HCT116 (cell line): ENCODE results near the gene ATP8B4. TPM values are rescaled to one million over a fixed set of nuclear protein-coding genes. Genes with fewer than 3 reads are reported as not detected.

Experiments used
- ATAC-seq: fragments of 200-7000 bp; cut with Tn5 transposase; 2 replicates; pipeline ENCODE4 v1.9.1; 2020; ENCODE audit warnings: mild to moderate bottlenecking, moderate library complexity
- BruUV-seq: library from RNA; stranded (reverse); fragments of 400-500 nt; replicated peaks from 2 replicates; lab custom pipeline; 2021; lab: Mats Ljungman, UMichigan
- CTCF ChIA-PET: fragments of 300-600 bp; sonication (Branson Sonifier 250); formaldehyde crosslinking; loops from one replicate; lab custom pipeline; 2021; ENCODE audit warnings: antibody characterized with exemption; lab: Charles Lee
- POLR2A ChIA-PET: fragments of 300-600, 350-600 bp; sonication (Branson Sonifier 250); formaldehyde crosslinking; loops from one replicate; lab custom pipeline; 2021; ENCODE audit warnings: antibody characterized with exemption; lab: Charles Lee
- RAD21 ChIA-PET, 2 experiments: fragments of 300-600 bp; sonication (Branson Sonifier 250); formaldehyde crosslinking; loops; one replicate each; lab custom pipeline; 2023; ENCODE audit warnings: low total read pairs in 2 of 2; ENCODE audit not compliant: uncharacterized antibody in 2 of 2, unreplicated experiment in 2 of 2, low non-redundant PET in 1 of 2; lab: Charles Lee
- DNase-seq: peaks from one replicate; pipeline ENCODE4 v3.0.0-alpha.2; 2010; ENCODE audit warnings: low read depth, low spot score
- H2AFZ ChIP-seq: fragments of 200-600 bp; shearing (Covaris generic), sonication (generic); 2 replicates; pipeline ENCODE4 v1.6.1; 2017; ENCODE audit warnings: low read depth, mixed run types, mixed read lengths, antibody characterized with exemption, low read length; ENCODE audit not compliant: poor library complexity, severe bottlenecking
- H3K27ac ChIP-seq: 2 replicates; pipeline ENCODE4 v1.5.1; 2012; ENCODE audit warnings: low read depth, low read length
- H3K27me3 ChIP-seq: fragments of 200-600 bp; sonication (generic); 2 replicates; pipeline ENCODE4 v1.6.1; 2016; ENCODE audit warnings: mixed run types, low read length, mixed read lengths; ENCODE audit not compliant: insufficient read depth
- H3K36me3 ChIP-seq, 2 experiments: fragments of 200-500 bp in 1 of 2; fragments of 200-600 bp in 1 of 2; sonication (Bioruptor generic) in 1 of 2; sonication (generic) in 1 of 2; 2 replicates each; pipeline versions ENCODE4 v1.5.1 to v1.6.1; 2014 to 2016; ENCODE audit warnings: low read length in 2 of 2, inconsistent platforms in 1 of 2, mixed read lengths in 1 of 2, mixed run types in 1 of 2; ENCODE audit not compliant: insufficient read depth in 2 of 2, control insufficient read depth in 1 of 2
- H3K4me1 ChIP-seq, 2 experiments: fragments of 200-600 bp in 1 of 2; sonication (generic) in 1 of 2; 2 replicates each; pipeline versions ENCODE4 v1.5.1 to v1.6.1; 2012 to 2017; ENCODE audit warnings: low read length in 2 of 2, inconsistent platforms in 1 of 2, mild to moderate bottlenecking in 1 of 2, mixed read lengths in 1 of 2, mixed run types in 1 of 2, moderate library complexity in 1 of 2; ENCODE audit not compliant: insufficient read depth in 2 of 2, control insufficient read depth in 1 of 2
- H3K4me2 ChIP-seq: fragments of 200-600 bp; sonication (generic); 2 replicates; pipeline ENCODE4 v1.6.1; 2017; ENCODE audit warnings: mixed run types, low read length, mixed read lengths
- H3K4me3 ChIP-seq, 2 experiments: fragments of 200-600 bp in 1 of 2; sonication (generic) in 1 of 2; replicated peaks in 1 of 2; 2 replicates each; pipeline ENCODE4 v1.5.1; 2011 to 2016; ENCODE audit warnings: low read length in 2 of 2, control low read depth in 1 of 2, low read depth in 1 of 2, mild to moderate bottlenecking in 1 of 2, mixed read lengths in 1 of 2, mixed run types in 1 of 2
- H3K79me2 ChIP-seq: fragments of 200-600 bp; sonication (generic); 2 replicates; pipeline ENCODE4 v1.6.1; 2017; ENCODE audit warnings: mild to moderate bottlenecking, mixed run types, low read length, moderate library complexity, mixed read lengths; ENCODE audit not compliant: insufficient read depth
- H3K9ac ChIP-seq: fragments of 200-600 bp; sonication (generic); 2 replicates; pipeline ENCODE4 v1.6.1; 2016; ENCODE audit warnings: low read length, mixed read lengths
- H3K9me2 ChIP-seq: fragments of 200-600 bp; sonication (generic), shearing (Covaris generic); 2 replicates; pipeline ENCODE4 v1.6.1; 2017; ENCODE audit warnings: mixed run types, mild to moderate bottlenecking, moderate library complexity; ENCODE audit not compliant: insufficient read depth
- H3K9me3 ChIP-seq, 2 experiments: fragments of 200-500 bp in 1 of 2; fragments of 200-600 bp in 1 of 2; sonication (Bioruptor generic) in 1 of 2; sonication (generic) in 1 of 2; 2 replicates each; pipeline ENCODE4 v1.6.1; 2014 to 2017; ENCODE audit warnings: low read length in 2 of 2, mixed read lengths in 2 of 2, inconsistent platforms in 1 of 2, low read depth in 1 of 2, mild to moderate bottlenecking in 1 of 2, mixed run types in 1 of 2, moderate library complexity in 1 of 2; ENCODE audit not compliant: control insufficient read depth in 1 of 2, insufficient read depth in 1 of 2
- H4K20me1 ChIP-seq: fragments of 200-600 bp; sonication (generic), shearing (Covaris generic); 2 replicates; pipeline ENCODE4 v1.6.1; 2017; ENCODE audit warnings: mixed run types, mild to moderate bottlenecking, moderate library complexity; ENCODE audit not compliant: insufficient read depth
- CEBPB ChIP-seq: IDR thresholded peaks from 2 replicates; pipeline ENCODE4 v1.6.1; 2012; ENCODE audit warnings: low read depth
- CTCF ChIP-seq, 3 experiments: fragments of 200-600 bp in 1 of 3; sonication (generic) in 1 of 3; IDR thresholded peaks in 2 of 3; conservative IDR thresholded peaks in 1 of 3; 2 replicates each; pipeline ENCODE4 v1.5.1; 2012 to 2017; ENCODE audit warnings: low read depth in 2 of 3, low read length in 2 of 3, antibody characterized with exemption in 1 of 3, borderline replicate concordance in 1 of 3, control low read depth in 1 of 3, mild to moderate bottlenecking in 1 of 3, mixed read lengths in 1 of 3, mixed run types in 1 of 3, moderate library complexity in 1 of 3; ENCODE audit not compliant: insufficient read depth in 1 of 3
- EGR1 ChIP-seq: IDR thresholded peaks from 2 replicates; pipeline ENCODE4 v1.6.1; 2012; ENCODE audit warnings: low read depth
- EZH2 ChIP-seq: fragments of 200-600 bp; sonication (generic); IDR thresholded peaks from 2 replicates; pipeline ENCODE4 v1.6.1; 2017; ENCODE audit warnings: antibody characterized with exemption, mixed run types
- EZH2phosphoT487 ChIP-seq: fragments of 200-600 bp; IDR thresholded peaks from 2 replicates; pipeline ENCODE4 v1.6.1; 2018; ENCODE audit warnings: antibody characterized with exemption, borderline replicate concordance
- FOSL1 ChIP-seq: IDR thresholded peaks from 2 replicates; pipeline ENCODE4 v1.6.1; 2012; ENCODE audit warnings: low read depth
- MAX ChIP-seq: IDR thresholded peaks from 2 replicates; pipeline ENCODE4 v1.6.1; 2012
- POLR2A ChIP-seq: IDR thresholded peaks from 2 replicates; pipeline ENCODE4 v1.7.0; 2011; ENCODE audit warnings: borderline replicate concordance; ENCODE audit not compliant: insufficient read depth, insufficient read length; ENCODE audit errors: extremely low read depth
- RAD21 ChIP-seq: IDR thresholded peaks from 2 replicates; pipeline ENCODE4 v1.6.1; 2012; ENCODE audit warnings: low read depth, mild to moderate bottlenecking
- TCF7L2 ChIP-seq: IDR thresholded peaks from 2 replicates; pipeline ENCODE4 v1.7.0; 2011; ENCODE audit warnings: borderline replicate concordance, inconsistent platforms; ENCODE audit not compliant: insufficient read depth, insufficient read length; ENCODE audit errors: extremely low read depth
- YY1 ChIP-seq: IDR thresholded peaks from 2 replicates; pipeline ENCODE4 v1.6.1; 2011; ENCODE audit warnings: low read length, low read depth, moderate library complexity, mild to moderate bottlenecking; ENCODE audit not compliant: insufficient replicate concordance; ENCODE audit errors: extremely low read depth
- ZBTB33 ChIP-seq: IDR thresholded peaks from 2 replicates; pipeline ENCODE4 v1.6.1; 2011; ENCODE audit warnings: mild to moderate bottlenecking, low read length, moderate library complexity; ENCODE audit not compliant: insufficient replicate concordance; ENCODE audit errors: extremely low read depth
- ZFX ChIP-seq: fragments of 450-650 bp; IDR thresholded peaks from 2 replicates; pipeline ENCODE4 v1.6.1; 2017
- ZNF274 ChIP-seq: fragments of 200-500 bp; sonication (Bioruptor generic); IDR thresholded peaks from 2 replicates; pipeline ENCODE4 v1.6.1; 2014; ENCODE audit warnings: mild to moderate bottlenecking, low read depth, low read length, inconsistent platforms
- intact Hi-C: fragments of 100-400 bp; cut with micrococcal nuclease; formaldehyde crosslinking; loops from 2 replicates; pipeline ENCODE4 v1.10.0; 2022
- total RNA-seq: library from RNA; stranded (reverse); gene quantifications from one replicate; pipeline ENCODE4 v1.2.1, GENCODE V29; 2021; ENCODE audit not compliant: unreplicated experiment
- TF ChIP-seq, protein P1 (sequence below): IDR thresholded peaks from 2 replicates; pipeline ENCODE4 v1.6.1; 2012; ENCODE audit warnings: low read depth

Gene ATP8B4
- total RNA-seq, 1 experiment from 2014 or later: 0.25 TPM

DNA sequence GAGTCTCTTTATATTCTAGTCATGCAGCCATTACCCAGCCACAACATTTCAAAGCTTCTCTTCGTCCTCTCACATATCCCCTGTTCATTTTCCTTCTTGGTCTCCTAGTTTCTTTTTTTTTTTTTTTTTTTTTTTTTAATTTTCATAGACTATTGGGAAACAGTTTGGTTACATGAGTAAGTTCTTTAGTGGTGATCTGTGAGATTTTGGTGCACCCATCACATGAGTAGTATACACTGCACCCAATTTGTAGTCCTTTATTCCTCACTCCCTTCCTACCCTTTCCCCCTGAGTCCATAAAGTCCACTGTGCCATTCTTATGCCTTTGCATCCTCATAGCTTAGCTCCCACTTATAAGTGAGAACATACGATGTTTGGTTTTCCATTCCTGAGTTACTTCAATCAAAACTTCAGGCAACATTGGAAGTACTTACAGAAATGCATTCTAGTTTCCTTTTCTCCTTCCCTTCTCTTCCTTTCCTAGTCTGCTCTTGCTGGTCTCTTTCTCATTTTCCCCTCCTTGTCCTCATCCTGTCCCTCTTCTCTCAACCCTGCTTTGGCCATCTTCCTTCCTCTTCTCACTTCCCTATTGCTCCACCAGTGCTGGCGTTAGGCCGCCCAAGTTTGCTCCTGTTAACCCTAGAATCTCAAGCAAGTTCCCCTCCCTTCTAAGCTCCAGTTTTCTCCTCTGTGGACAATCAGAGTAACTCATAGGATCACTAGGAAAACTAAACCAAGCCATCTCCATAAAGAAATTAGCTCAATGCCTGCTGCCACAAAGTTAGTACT is 4.8 kb downstream of the ATP8B4 start:
- Histone ChIP-seq H3K27ac (no peak overlapping the region), H3K4me1 (no peaks in the 10 kb centered on the region), H4K20me1 (no peaks in the 10 kb centered on the region), H3K4me2 (no peak overlapping the region), H3K27me3 (no peaks in the 10 kb centered on the region), H3K9me3 (no peaks in the 10 kb centered on the region), H3K36me3 (no peaks in the 10 kb centered on the region), H3K79me2 (no peaks in the 10 kb centered on the region), H3K4me3 (no peak overlapping the region), H3K9me2 (no peaks in the 10 kb centered on the region), H2AFZ (no peak overlapping the region), H3K9ac (no peak overlapping the region)
- ATAC-seq: no peak
- TF ChIP-seq TCF7L2: no peak
- no peak for TF ChIP-seq ZFX
- no peak for TF ChIP-seq ZNF274
- no peak for TF ChIP-seq FOSL1
- no peak for TF ChIP-seq CTCF (IDR thresholded peaks at IDR 0.05 in 2 of 3, conservative IDR thresholded peaks at IDR 0.05 in 1 of 3; ENCODE audit: borderline replicate concordance in 1 of 3, insufficient read depth in 1 of 3, low read depth in 2 of 3, low read length in 2 of 3)
- no peak for TF ChIP-seq CEBPB
- TF ChIP-seq, protein P1, sequence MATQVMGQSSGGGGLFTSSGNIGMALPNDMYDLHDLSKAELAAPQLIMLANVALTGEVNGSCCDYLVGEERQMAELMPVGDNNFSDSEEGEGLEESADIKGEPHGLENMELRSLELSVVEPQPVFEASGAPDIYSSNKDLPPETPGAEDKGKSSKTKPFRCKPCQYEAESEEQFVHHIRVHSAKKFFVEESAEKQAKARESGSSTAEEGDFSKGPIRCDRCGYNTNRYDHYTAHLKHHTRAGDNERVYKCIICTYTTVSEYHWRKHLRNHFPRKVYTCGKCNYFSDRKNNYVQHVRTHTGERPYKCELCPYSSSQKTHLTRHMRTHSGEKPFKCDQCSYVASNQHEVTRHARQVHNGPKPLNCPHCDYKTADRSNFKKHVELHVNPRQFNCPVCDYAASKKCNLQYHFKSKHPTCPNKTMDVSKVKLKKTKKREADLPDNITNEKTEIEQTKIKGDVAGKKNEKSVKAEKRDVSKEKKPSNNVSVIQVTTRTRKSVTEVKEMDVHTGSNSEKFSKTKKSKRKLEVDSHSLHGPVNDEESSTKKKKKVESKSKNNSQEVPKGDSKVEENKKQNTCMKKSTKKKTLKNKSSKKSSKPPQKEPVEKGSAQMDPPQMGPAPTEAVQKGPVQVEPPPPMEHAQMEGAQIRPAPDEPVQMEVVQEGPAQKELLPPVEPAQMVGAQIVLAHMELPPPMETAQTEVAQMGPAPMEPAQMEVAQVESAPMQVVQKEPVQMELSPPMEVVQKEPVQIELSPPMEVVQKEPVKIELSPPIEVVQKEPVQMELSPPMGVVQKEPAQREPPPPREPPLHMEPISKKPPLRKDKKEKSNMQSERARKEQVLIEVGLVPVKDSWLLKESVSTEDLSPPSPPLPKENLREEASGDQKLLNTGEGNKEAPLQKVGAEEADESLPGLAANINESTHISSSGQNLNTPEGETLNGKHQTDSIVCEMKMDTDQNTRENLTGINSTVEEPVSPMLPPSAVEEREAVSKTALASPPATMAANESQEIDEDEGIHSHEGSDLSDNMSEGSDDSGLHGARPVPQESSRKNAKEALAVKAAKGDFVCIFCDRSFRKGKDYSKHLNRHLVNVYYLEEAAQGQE: no peak
- no peak for TF ChIP-seq EZH2phosphoT487
- TF ChIP-seq MAX: no peak
- TF ChIP-seq RAD21: no peak
- TF ChIP-seq EGR1: no peak
- no peak for TF ChIP-seq YY1
- TF ChIP-seq ZBTB33: no peak
- no peak for TF ChIP-seq POLR2A
- TF ChIP-seq EZH2: no peak
- no peak for DNase-seq
- intact Hi-C loops: no loop called here
- POLR2A ChIA-PET: no interaction called here
- RAD21 ChIA-PET: interaction anchor here in 1 of 2 experiments (0.6 kb wide), 1 partner anchor 99 kb away, joined by 4 read pairs; no protein-coding TSS in a partner anchor
- CTCF ChIA-PET: interaction anchor here (1.3 kb wide), 1 partner anchor 23 kb away, joined by 3 read pairs; no protein-coding TSS in a partner anchor
- no TSS peak for BruUV-seq
